GM23248 (cell line): ENCODE measurements around the gene MAP3K13.

Experiments
- EZH2 ChIP-seq: fragments of 200-600 bp; sonication (generic); IDR thresholded peaks from 2 replicates; pipeline ENCODE4 v1.6.1; 2018; ENCODE audit warnings: antibody characterized with exemption, mild to moderate bottlenecking; ENCODE audit not compliant: insufficient read depth, poor library complexity, severe bottlenecking
- EZH2phosphoT487 ChIP-seq: fragments of 200-600 bp; sonication (generic); IDR thresholded peaks from 2 replicates; pipeline ENCODE4 v1.6.1; 2018; ENCODE audit warnings: antibody characterized with exemption, moderate library complexity, mild to moderate bottlenecking, low read depth; ENCODE audit not compliant: insufficient read depth

GRCh38 chr3:185393055-185393454, 30.1 kb downstream of the MAP3K13 start:
- no peak for TF ChIP-seq EZH2phosphoT487
- TF ChIP-seq EZH2 = no peak
